DND-41 (cell line): ENCODE results near the gene TAL1.

Source experiments
- ATAC-seq: fragments of 200-7000 bp; cut with Tn5 transposase; 3 replicates; pipeline ENCODE4 v1.9.1; 2021; ENCODE audit warnings: low read depth; ENCODE audit not compliant: insufficient read depth
- DNase-seq: peaks from one replicate; pipeline ENCODE4 v3.0.0-alpha.2; 2020
- H2AFZ ChIP-seq: 2 replicates; pipeline ENCODE4 v1.6.0; 2012; ENCODE audit warnings: low read depth, low read length
- H3K27ac ChIP-seq: 2 replicates; pipeline ENCODE4 v1.5.1; 2012; ENCODE audit warnings: low read length, inconsistent platforms
- H3K27me3 ChIP-seq: fragments of 200-600 bp; sonication (generic); 2 replicates; pipeline ENCODE4 v1.6.0; 2012; ENCODE audit warnings: low read length, mild to moderate bottlenecking, inconsistent platforms; ENCODE audit not compliant: insufficient read depth, poor library complexity
- H3K36me3 ChIP-seq: 2 replicates; pipeline ENCODE4 v1.5.1; 2012; ENCODE audit warnings: low read length, inconsistent platforms; ENCODE audit not compliant: insufficient read depth
- H3K4me1 ChIP-seq: 2 replicates; pipeline ENCODE4 v1.5.1; 2012; ENCODE audit warnings: mild to moderate bottlenecking, low read length; ENCODE audit not compliant: insufficient read depth
- H3K4me2 ChIP-seq: 2 replicates; pipeline ENCODE4 v1.6.0; 2012; ENCODE audit warnings: mild to moderate bottlenecking, moderate library complexity, low read length, inconsistent platforms; ENCODE audit not compliant: insufficient read depth
- H3K4me3 ChIP-seq, 2 experiments: fragments of 200-600 bp in 1 of 2; shearing (Covaris generic) in 1 of 2; 2 replicates each; pipeline ENCODE4 v1.5.1; 2012 to 2016; ENCODE audit warnings: inconsistent platforms in 2 of 2, low read length in 2 of 2, mild to moderate bottlenecking in 2 of 2, low read depth in 1 of 2, moderate library complexity in 1 of 2
- H3K79me2 ChIP-seq: 2 replicates; pipeline ENCODE4 v1.6.0; 2012; ENCODE audit warnings: low read length, inconsistent platforms; ENCODE audit not compliant: insufficient read depth
- H3K9ac ChIP-seq: 2 replicates; pipeline ENCODE4 v1.6.0; 2012; ENCODE audit warnings: low read depth, mild to moderate bottlenecking, inconsistent platforms, low read length, moderate library complexity
- H3K9me3 ChIP-seq: 2 replicates; pipeline ENCODE4 v1.5.1; 2012; ENCODE audit warnings: low read length, moderate library complexity, mild to moderate bottlenecking, inconsistent platforms; ENCODE audit not compliant: insufficient read depth, severe bottlenecking
- H4K20me1 ChIP-seq: 2 replicates; pipeline ENCODE4 v1.6.0; 2012; ENCODE audit warnings: low read length; ENCODE audit not compliant: insufficient read depth
- CTCF ChIP-seq: IDR thresholded peaks from 2 replicates; pipeline ENCODE4 v1.5.1; 2012; ENCODE audit warnings: borderline replicate concordance, low read length, moderate library complexity, mild to moderate bottlenecking; ENCODE audit not compliant: poor library complexity, severe bottlenecking; ENCODE audit errors: extremely low read depth
- EZH2 ChIP-seq: IDR thresholded peaks from 3 replicates; pipeline ENCODE4 v1.6.1; 2012; ENCODE audit warnings: borderline replicate concordance, low read depth, mild to moderate bottlenecking, moderate library complexity, low read length, inconsistent platforms; ENCODE audit not compliant: severe bottlenecking

The TAL1 gene

DNA sequence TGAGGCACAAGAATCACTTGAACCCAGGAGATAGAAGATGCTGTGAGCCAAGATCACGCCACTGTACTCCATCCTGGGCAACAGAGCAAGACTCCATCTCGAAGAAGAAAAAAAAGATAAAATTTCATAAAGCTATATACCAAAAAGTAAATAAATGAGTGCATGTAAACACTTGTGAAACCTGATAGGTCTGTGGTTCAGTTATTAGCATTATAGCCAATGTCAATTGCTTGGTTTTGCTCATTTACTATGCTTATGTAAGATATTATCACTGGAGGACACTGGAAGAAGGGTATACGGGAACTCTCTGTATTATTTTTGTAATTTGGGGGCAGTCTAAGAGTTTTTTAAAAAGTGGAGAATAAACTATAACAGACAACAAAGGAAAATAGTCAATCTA lies 17.7 kb upstream of the TAL1 start:
- no peak for TF ChIP-seq EZH2
- no peak for TF ChIP-seq CTCF
- H3K79me2 ChIP-seq: no peaks in the 10 kb centered on the region

DNA sequence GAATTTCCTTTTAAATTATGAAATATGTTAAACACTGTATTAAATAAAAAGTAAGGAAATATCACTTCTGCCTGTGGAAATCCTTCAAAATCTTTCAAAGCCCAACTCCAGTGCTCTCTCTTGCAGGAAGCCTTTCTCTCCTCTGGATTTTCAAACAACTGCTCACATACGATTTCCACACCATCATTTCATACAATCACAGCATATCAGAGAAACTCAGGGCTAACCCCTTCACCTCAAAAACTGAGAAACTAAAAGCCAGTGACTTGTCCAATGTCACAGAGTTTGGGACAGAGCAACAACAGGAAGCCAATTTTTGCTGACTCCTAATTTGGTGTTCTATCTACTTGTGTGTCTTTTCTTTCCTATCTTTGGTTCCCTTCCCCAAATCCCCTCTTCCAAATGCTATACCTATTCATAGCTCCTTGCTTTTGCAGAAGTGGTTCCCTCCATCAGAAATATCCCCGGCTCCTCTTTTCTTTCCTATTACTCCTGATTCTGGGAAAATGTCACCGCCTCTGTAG lies 12.4 kb upstream of the TAL1 start:
- DNase-seq: no peak
- peaks cover 16% of the 10 kb centered on the region for H3K27me3 ChIP-seq
- no peaks in the 10 kb centered on the region for H4K20me1 ChIP-seq
- no peak overlapping the region for H2AFZ ChIP-seq
- H3K27ac ChIP-seq: no peak overlapping the region
- ATAC-seq: no peak
- no peaks in the 10 kb centered on the region for H3K4me1 ChIP-seq
- H3K79me2 ChIP-seq: no peaks in the 10 kb centered on the region
- no peak overlapping the region for H3K9ac ChIP-seq
- no peaks in the 10 kb centered on the region for H3K36me3 ChIP-seq
- no peak overlapping the region for H3K4me2 ChIP-seq
- TF ChIP-seq EZH2: no peak
- TF ChIP-seq CTCF: no peak
- no peaks in the 10 kb centered on the region for H3K9me3 ChIP-seq
- no peak overlapping the region for H3K4me3 ChIP-seq

More for the DNA sequence above, 17.7 kb upstream of the TAL1 start:
- H3K4me1 ChIP-seq: no peaks in the 10 kb centered on the region
- no peak overlapping the region for H3K27ac ChIP-seq
- no peak overlapping the region for H3K9ac ChIP-seq
- H3K4me3 ChIP-seq: no peak overlapping the region
- 0 out of 2 replicates have a peak, but pooled peaks cover 4% of the 10 kb centered on the region for H4K20me1 ChIP-seq
- no peaks in the 10 kb centered on the region for H3K9me3 ChIP-seq
- peaks cover 30% of the 10 kb centered on the region for H3K36me3 ChIP-seq
- ATAC-seq: no peak; the same call in 2 of the 3 replicates
- no peak for DNase-seq
- H2AFZ ChIP-seq: no peak overlapping the region
- H3K27me3 ChIP-seq: peaks cover 3% of the 10 kb centered on the region
- H3K4me2 ChIP-seq: no peak overlapping the region

DNA sequence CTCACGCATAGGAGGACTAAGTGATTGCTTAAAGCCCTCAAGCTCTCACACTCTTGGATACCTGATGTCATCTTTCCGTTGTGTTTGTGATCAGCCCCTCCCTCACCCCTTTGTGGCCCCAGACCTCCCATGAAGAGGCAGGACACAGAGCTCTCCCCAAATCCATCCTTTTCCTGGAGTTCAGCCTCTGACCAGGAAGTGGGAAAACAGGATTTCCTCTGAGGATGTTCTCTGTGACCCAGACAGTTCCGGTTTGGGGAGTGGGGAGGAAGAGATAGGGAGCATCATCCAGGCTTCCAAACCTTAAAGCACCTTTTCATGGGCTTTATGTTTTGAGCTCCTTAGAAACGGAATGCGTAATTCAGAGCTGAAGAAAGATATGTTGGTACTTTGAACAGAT lies 11.9 kb upstream of the TAL1 start:
- no peaks in the 10 kb centered on the region for H4K20me1 ChIP-seq
- no peak overlapping the region for H3K4me2 ChIP-seq
- no peak overlapping the region for H2AFZ ChIP-seq
- H3K79me2 ChIP-seq: no peaks in the 10 kb centered on the region
- H3K9ac ChIP-seq: no peak overlapping the region
- TF ChIP-seq CTCF (no peak), EZH2 (no peak)
- H3K4me3 ChIP-seq: no peak overlapping the region
- H3K36me3 ChIP-seq: no peaks in the 10 kb centered on the region
- no peak overlapping the region for H3K27ac ChIP-seq
- no peaks in the 10 kb centered on the region for H3K4me1 ChIP-seq
- H3K27me3 ChIP-seq: peaks cover 16% of the 10 kb centered on the region
- H3K9me3 ChIP-seq: no peaks in the 10 kb centered on the region
- ATAC-seq: no peak
- no peak for DNase-seq
